ENCODE measurements around the gene HBA1. TPM values are rescaled to one million over a fixed set of nuclear protein-coding genes. Genes with fewer than 3 reads are reported as not detected.
"Not testable (repeated sequence)": the region's sequence is repeated elsewhere in the genome, so short reads cannot be mapped to it uniquely, and the experiment has no call there.

The HBA1 gene
- total RNA-seq, 1 donor from 2014 or later, result 3,215 TPM

DNA sequence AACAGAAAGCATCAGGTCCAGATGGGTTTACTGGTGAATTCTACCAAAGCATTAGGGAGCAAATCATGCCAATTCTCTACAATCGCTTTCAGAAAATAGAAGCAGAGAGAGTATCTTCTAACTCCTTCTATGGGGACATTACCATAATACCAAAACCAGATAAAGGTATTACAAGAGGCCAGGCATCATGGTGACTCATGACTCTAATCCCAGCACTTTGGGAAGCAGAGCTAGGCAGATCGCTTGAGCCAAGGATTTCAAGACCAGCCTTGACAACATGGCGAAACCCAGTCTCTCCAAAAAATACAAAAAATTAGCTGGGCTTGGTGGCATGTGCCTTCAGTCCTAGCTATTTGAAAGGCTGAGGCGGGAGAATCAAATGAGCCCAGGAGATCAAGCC is 26.8 kb downstream of the HBA1 start:
- no peak for DNase-seq (ENCODE audit: low spot score)

- not testable (repeated sequence) for DNase-seq (ENCODE audit: low spot score)
Measured at GRCh38 chr16:204046-204445, 27.6 kb downstream of the HBA1 start.

DNA sequence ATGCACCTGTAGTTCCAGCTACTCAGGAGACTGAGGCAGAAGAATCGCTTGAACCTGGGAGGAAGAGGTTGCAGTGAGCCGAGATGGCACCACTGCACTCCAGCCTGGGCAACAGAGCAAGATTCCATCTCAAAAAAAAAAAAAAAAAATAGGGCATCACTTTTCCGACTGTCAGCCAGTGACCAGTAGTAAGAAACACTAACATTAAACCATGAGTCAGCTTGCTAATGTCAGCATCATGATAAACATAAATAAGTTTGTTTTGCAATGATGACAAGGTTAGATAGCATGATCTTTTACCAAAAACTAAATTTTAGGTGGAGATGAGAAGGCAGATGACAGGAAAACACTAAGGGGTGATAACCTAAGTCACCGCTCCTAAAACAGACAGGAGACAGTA is 32.9 kb downstream of the HBA1 start:
- DNase-seq (ENCODE audit: low spot score), result not testable (repeated sequence)

DNA sequence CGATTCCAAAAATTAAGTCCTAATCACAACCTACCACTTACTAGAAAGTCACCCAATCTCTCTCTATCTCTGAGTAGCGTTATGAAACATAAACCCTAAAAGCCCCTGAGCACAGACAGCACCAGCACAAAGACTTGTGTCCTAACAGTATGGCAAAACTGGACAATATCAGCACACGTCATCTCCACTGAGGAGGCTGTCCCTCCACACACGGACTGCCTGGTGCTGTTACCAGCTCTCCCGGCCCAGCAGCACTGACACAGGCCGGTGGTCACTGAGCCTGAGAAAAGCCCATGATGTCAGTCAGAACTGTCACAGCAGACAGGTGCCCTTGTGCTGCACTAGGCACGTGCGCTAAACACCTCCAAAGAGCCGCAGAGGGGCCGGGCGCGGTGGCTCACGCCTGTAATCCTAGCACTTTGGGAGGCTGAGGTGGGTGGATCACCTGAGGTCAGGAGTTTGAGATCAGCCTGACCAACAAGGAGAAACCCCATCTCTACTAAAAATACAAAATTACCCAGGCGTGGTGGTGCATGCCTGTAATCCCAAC is 35.2 kb downstream of the HBA1 start:
- not testable (repeated sequence) for DNase-seq (ENCODE audit: low spot score)

DNA sequence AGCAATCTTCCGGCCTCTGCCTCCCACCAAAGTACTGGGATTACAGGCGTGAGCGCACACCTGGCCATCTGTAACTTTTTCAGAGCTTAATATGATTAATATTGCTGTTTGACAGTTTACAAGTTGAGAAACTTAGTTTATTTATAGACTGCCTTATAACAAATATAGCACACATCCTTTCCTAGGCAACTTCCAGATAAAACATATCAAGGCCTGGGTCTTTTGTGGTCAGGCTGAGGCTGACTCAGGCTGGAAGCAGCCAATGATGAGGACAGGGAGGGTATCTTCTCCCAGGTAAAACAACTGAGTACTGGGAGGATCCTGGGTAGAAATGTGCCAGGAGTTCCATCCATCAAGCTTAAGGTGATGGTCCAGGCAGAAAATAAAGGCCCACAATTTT is 36.5 kb downstream of the HBA1 start:
- no peak for DNase-seq (ENCODE audit: low spot score)

DNA sequence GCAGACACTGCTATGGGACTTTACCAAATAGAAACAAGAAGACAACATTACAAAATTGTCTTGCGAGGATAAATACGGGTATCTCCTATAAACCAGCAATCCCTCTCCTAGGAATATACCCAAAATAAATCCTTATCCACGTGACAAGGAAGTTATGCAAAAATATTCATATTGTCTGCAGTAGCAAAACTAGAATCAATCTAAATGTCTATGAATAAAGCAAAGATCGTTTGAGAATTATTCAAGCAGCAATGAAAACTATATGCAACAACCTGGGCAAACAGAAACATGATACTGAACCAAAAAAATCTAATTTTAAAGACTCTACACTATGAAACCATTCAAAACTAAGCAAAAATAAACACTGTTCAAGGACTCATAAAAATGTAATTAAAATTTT is 43.5 kb downstream of the HBA1 start:
- DNase-seq (ENCODE audit: low spot score), result no peak

Other genes with a start within 250 kb of the HBA1 start
- 0.72 TPM for gene POLR3K, start 123.1 kb upstream of the HBA1 start, total RNA-seq (ENCODE audit: insufficient read depth, low replicate concordance)
- gene SNRNP25, start 122.9 kb upstream of the HBA1 start, total RNA-seq (ENCODE audit: insufficient read depth, low replicate concordance), result 11.1 TPM
- 27.4 TPM for gene RHBDF1, start 104.0 kb upstream of the HBA1 start, total RNA-seq (ENCODE audit: insufficient read depth, low replicate concordance)
- gene MPG, start 98.5 kb upstream of the HBA1 start, total RNA-seq (ENCODE audit: insufficient read depth, low replicate concordance), result 93.4 TPM
- 10.1 TPM for gene NPRL3, start 38.0 kb upstream of the HBA1 start, total RNA-seq (ENCODE audit: insufficient read depth, low replicate concordance)
- gene HBZ, start 24.0 kb upstream of the HBA1 start, total RNA-seq (ENCODE audit: insufficient read depth, low replicate concordance), result not detected
- gene HBM, start 10.7 kb upstream of the HBA1 start, total RNA-seq (ENCODE audit: insufficient read depth, low replicate concordance), result 257 TPM
- gene HBA2, start 3.8 kb upstream of the HBA1 start, total RNA-seq (ENCODE audit: insufficient read depth, low replicate concordance), result 7,657 TPM
- not detected for gene HBQ1, start 3.8 kb downstream of the HBA1 start, total RNA-seq (ENCODE audit: insufficient read depth, low replicate concordance)
- gene LUC7L, start 52.8 kb downstream of the HBA1 start, total RNA-seq (ENCODE audit: insufficient read depth, low replicate concordance), result 50.3 TPM
- gene FAM234A, start 58.1 kb downstream of the HBA1 start, total RNA-seq (ENCODE audit: insufficient read depth, low replicate concordance), result 50.8 TPM
- 6.0 TPM for gene RGS11, start 99.3 kb downstream of the HBA1 start, total RNA-seq (ENCODE audit: insufficient read depth, low replicate concordance)
- 18.3 TPM for gene ARHGDIG, start 103.9 kb downstream of the HBA1 start, total RNA-seq (ENCODE audit: insufficient read depth, low replicate concordance)
- gene PDIA2, start 106.5 kb downstream of the HBA1 start, total RNA-seq (ENCODE audit: insufficient read depth, low replicate concordance), result 9.9 TPM
- gene AXIN1, start 176.0 kb downstream of the HBA1 start, total RNA-seq (ENCODE audit: insufficient read depth, low replicate concordance), result 17.3 TPM
- 36.8 TPM for gene MRPL28, start 193.9 kb downstream of the HBA1 start, total RNA-seq (ENCODE audit: insufficient read depth, low replicate concordance)
- gene PGAP6, start 205.3 kb downstream of the HBA1 start, total RNA-seq (ENCODE audit: insufficient read depth, low replicate concordance), result 31.8 TPM
- 52.0 TPM for gene NME4, start 220.5 kb downstream of the HBA1 start, total RNA-seq (ENCODE audit: insufficient read depth, low replicate concordance)
- gene DECR2, start 225.2 kb downstream of the HBA1 start, total RNA-seq (ENCODE audit: insufficient read depth, low replicate concordance), result 0.48 TPM
- gene RAB11FIP3, start 249.0 kb downstream of the HBA1 start, total RNA-seq (ENCODE audit: insufficient read depth, low replicate concordance), result 11.8 TPM